Stimulated activated CD4-positive, alpha-beta T cell treated with anti-CD3 and anti-CD28 coated beads, TNF-alpha, amount 100 ng/mL, for 48 hours (primary cell): Measurements from ENCODE around the gene APIP.
"Not testable (repeated sequence)": the region's sequence is repeated elsewhere in the genome, so short reads cannot be mapped to it uniquely, and the experiment has no call there.

Source experiments
- DNase-seq, 3 donors: peaks; one replicate each; pipeline ENCODE4 v3.0.0-alpha.2; 2020; ENCODE audit warnings: low read depth in 3 of 3

Gene APIP

GRCh38 chr11:34926101-34926830 is 10.1 kb upstream of the APIP start:
- no peak for DNase-seq

GRCh38 chr11:34924714-34925113 is 8.5 kb upstream of the APIP start:
- DNase-seq = no peak

GRCh38 chr11:34921156-34921555 is 5.0 kb upstream of the APIP start:
- DNase-seq = no peak

- DNase-seq = peak in 1 of 3 donors; percentile 8
Observed at GRCh38 chr11:34916843-34917770, 928 bp upstream of the APIP start.

GRCh38 chr11:34915136-34916014 is 804 bp downstream of the APIP start:
- DNase-seq = no peak

- DNase-seq = not testable (repeated sequence)
Observed at GRCh38 chr11:34913556-34913955, 2.6 kb downstream of the APIP start.

- DNase-seq = no peak
Observed at GRCh38 chr11:34911676-34912075, 4.5 kb downstream of the APIP start.

GRCh38 chr11:34910817-34911216 is 5.4 kb downstream of the APIP start:
- DNase-seq = no peak

GRCh38 chr11:34909955-34910354 is 6.2 kb downstream of the APIP start:
- DNase-seq = no peak

GRCh38 chr11:34909415-34909814 is 6.8 kb downstream of the APIP start:
- no peak for DNase-seq

GRCh38 chr11:34907934-34908593 is 8.1 kb downstream of the APIP start:
- DNase-seq = no peak

- DNase-seq = no peak
Observed at GRCh38 chr11:34905666-34906065, 10.5 kb downstream of the APIP start.

GRCh38 chr11:34904421-34904955 is 11.7 kb downstream of the APIP start:
- DNase-seq = no peak

GRCh38 chr11:34899633-34900016 is 16.6 kb downstream of the APIP start:
- no peak for DNase-seq

- DNase-seq = no peak
Observed at GRCh38 chr11:34898474-34898873, 17.7 kb downstream of the APIP start.

- DNase-seq = no peak
Observed at GRCh38 chr11:34897171-34897870, 18.9 kb downstream of the APIP start.

- not testable (repeated sequence) for DNase-seq
Observed at GRCh38 chr11:34896191-34896590, 20.0 kb downstream of the APIP start.

GRCh38 chr11:34893416-34893815 is 22.8 kb downstream of the APIP start:
- DNase-seq = no peak

GRCh38 chr11:34891611-34892010 is 24.6 kb downstream of the APIP start:
- DNase-seq = no peak

- no peak for DNase-seq
Observed at GRCh38 chr11:34890812-34891211, 25.4 kb downstream of the APIP start.
